Thoracic aorta (tissue), 2 donors: ENCODE results near the gene CACTIN. TPM values are rescaled to one million over a fixed set of nuclear protein-coding genes. Genes with fewer than 3 reads are reported as not detected.
"Not testable (repeated sequence)": the region's sequence is repeated elsewhere in the genome, so short reads cannot be mapped to it uniquely, and the experiment has no call there.

Experiments used
- ATAC-seq: fragments of 150-250 bp; one replicate; pipeline ENCODE4 v1.8.0; 2017; ENCODE audit warnings: low read depth; ENCODE audit not compliant: insufficient number of reproducible peaks, low FRiP score
- DNase-seq: peaks from one replicate; pipeline ENCODE4 v3.0.0-alpha.2; 2020; ENCODE audit warnings: low spot score
- H3K27ac ChIP-seq, 2 donors: fragments of 200-600 bp; sonication (generic); 1 replicate in 1 of 2; 2 replicates in 1 of 2; pipeline ENCODE4 v1.5.1; 2016; ENCODE audit warnings: mild to moderate bottlenecking in 2 of 2, moderate library complexity in 2 of 2
- H3K27me3 ChIP-seq: fragments of 200-600 bp; sonication (generic); replicated peaks from 2 replicates; pipeline ENCODE4 v1.6.0; 2016; ENCODE audit warnings: mild to moderate bottlenecking; ENCODE audit not compliant: insufficient read depth
- H3K36me3 ChIP-seq: fragments of 200-600 bp; sonication (generic); one replicate; pipeline ENCODE4 v1.5.1; 2016
- H3K4me1 ChIP-seq, 2 donors: fragments of 200-600 bp; sonication (generic); 1 replicate in 1 of 2; 2 replicates in 1 of 2; pipeline versions ENCODE4 v1.5.1 to v1.6.0; 2016; ENCODE audit warnings: low read depth in 2 of 2, mild to moderate bottlenecking in 1 of 2; ENCODE audit not compliant: control insufficient read depth in 1 of 2
- H3K4me3 ChIP-seq: fragments of 200-600 bp; sonication (generic); 2 replicates; pipeline ENCODE4 v1.5.1; 2016; ENCODE audit warnings: mild to moderate bottlenecking
- H3K9me3 ChIP-seq: fragments of 200-600 bp; sonication (generic); 2 replicates; pipeline ENCODE4 v1.5.1; 2016
- total RNA-seq, 2 donors: library from RNA; depleted of rRNA; stranded (reverse); fragments of >200 nt; gene quantifications; one replicate each; pipeline versions ENCODE4 v1.1.0 to v1.2.3, GENCODE V29; 2016
- TF ChIP-seq, protein P1 (sequence below): fragments of 200-600 bp; sonication (generic); IDR thresholded peaks from one replicate; pipeline ENCODE4 v1.5.1; 2019; ENCODE audit warnings: antibody characterized with exemption

The CACTIN gene
- total RNA-seq, 2 donors from 2014 or later = 33.4 to 38.0 TPM

DNA sequence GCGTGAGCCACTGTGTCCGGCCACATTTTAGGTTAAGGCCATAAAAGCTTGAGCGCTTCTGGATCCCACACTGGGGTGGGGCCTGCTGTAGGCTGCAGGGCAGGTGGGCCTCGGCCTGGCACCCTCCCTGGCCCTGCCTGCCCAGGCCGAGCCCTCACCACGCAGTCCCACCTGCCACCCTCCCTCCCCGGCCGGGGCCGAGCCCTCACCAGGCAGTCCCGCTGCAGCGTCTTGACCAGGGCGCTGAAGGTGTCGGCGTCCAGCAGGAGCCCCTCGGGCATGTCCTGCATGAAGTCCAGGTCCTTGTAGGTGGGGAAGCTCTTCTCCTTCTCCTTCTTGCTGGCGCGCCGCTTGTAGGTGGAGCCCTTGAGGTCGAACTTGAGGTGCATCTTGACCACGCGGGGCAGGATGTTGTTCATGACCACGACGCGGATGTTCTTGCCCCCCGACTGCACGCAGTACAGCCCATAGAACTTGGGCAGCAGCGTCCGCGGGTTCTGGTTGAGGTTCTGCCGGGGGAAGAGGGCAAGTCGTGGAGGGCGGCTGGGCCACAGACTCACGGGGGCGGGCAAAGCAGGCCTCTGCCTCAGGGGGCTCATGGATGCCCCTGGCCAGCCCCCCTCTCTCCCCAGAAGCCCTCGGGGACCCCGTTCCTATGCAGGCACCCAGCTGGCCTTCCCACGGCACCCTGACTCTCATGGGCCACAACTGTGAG is 26.6 kb upstream of the CACTIN start:
- no peak for ATAC-seq
- H3K36me3 ChIP-seq = peaks cover 59% of the 10 kb centered on the region
- no peak for DNase-seq

DNA sequence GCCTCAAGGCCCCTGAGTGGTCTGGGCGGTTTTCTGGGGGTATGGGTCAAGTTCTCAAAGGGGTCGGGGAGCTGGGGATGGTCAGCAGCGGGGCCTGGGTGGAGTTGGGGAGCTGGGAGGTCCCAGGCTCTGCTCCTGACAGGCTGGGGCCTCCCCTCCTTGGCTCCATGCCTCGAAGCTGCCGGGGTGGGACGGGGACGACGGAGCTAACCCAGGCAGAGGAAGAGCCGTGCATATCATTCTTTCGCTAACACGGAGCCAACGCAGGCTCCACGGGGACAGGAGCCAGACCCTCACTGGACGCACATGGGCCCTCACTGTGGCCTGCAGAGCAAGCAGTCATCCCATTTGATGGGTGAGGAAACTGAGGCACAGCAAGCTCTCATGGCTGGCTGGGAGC is 25.8 kb upstream of the CACTIN start:
- peaks cover 68% of the 10 kb centered on the region for H3K36me3 ChIP-seq
- H3K27ac ChIP-seq = no peak overlapping the region
- no peaks in the 10 kb centered on the region for H3K9me3 ChIP-seq
- TF ChIP-seq, protein P1, sequence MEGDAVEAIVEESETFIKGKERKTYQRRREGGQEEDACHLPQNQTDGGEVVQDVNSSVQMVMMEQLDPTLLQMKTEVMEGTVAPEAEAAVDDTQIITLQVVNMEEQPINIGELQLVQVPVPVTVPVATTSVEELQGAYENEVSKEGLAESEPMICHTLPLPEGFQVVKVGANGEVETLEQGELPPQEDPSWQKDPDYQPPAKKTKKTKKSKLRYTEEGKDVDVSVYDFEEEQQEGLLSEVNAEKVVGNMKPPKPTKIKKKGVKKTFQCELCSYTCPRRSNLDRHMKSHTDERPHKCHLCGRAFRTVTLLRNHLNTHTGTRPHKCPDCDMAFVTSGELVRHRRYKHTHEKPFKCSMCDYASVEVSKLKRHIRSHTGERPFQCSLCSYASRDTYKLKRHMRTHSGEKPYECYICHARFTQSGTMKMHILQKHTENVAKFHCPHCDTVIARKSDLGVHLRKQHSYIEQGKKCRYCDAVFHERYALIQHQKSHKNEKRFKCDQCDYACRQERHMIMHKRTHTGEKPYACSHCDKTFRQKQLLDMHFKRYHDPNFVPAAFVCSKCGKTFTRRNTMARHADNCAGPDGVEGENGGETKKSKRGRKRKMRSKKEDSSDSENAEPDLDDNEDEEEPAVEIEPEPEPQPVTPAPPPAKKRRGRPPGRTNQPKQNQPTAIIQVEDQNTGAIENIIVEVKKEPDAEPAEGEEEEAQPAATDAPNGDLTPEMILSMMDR = no peak
- H3K4me3 ChIP-seq = no peak overlapping the region
- H3K4me1 ChIP-seq = no peaks in the 10 kb centered on the region
- no peaks in the 10 kb centered on the region for H3K27me3 ChIP-seq
- no peak for ATAC-seq
- no peak for DNase-seq

More for the DNA sequence above, 26.6 kb upstream of the CACTIN start:
- Histone ChIP-seq H3K27ac (no peak overlapping the region), H3K4me1 (peaks cover 0 to 7% of the 10 kb centered on the region in 2 donors), H3K9me3 (no peaks in the 10 kb centered on the region), H3K4me3 (no peak overlapping the region), H3K27me3 (no peaks in the 10 kb centered on the region)
- TF ChIP-seq, protein P1 = no peak

DNA sequence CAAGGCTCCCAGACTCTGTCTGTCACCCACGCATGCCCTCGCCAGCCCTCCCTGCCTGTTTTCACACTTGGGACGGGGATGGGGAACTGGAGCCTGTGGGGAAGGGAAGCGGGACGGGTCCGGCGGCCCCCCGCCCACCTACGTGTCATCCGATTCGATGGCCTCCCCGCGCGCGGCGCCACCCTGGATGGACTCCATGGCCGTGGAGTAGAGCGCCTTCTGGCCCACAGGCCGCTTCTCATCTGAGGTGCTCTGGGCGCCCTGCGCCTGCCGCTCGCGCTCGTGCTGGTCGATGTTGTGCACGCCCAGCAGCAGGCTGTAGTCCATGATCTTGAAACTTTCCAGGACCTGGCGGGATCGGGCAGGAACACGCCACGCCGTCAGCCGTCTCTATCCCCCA is 25.1 kb upstream of the CACTIN start:
- Histone ChIP-seq H3K27me3 (no peaks in the 10 kb centered on the region), H3K36me3 (peaks cover 65% of the 10 kb centered on the region), H3K4me1 (no peaks in the 10 kb centered on the region), H3K9me3 (no peaks in the 10 kb centered on the region), H3K27ac (no peak overlapping the region), H3K4me3 (no peak overlapping the region)
- DNase-seq (no peak), ATAC-seq (no peak)
- TF ChIP-seq, protein P1 = no peak

DNA sequence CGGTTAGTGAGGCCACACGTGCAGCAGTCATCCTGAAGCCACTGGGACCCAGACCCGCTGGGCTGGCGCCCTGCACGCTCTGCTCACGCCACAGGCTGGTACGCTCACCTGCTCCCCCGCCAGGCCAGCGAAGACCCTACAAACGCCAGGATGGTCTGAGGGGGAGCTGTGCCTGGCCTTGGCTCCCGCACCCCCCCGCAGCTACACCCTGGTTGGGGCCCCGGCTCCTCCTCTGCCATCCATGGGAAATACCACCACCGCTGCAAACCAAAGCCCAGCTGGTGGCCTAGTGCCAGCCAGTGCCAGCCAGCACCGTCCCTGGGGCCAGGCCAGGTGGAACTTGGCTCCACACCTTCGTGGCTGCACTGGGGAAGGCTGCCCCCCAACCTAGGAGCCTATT is 23.3 kb upstream of the CACTIN start:
- Histone ChIP-seq H3K27ac (no peak overlapping the region), H3K36me3 (peaks cover 64% of the 10 kb centered on the region), H3K27me3 (no peaks in the 10 kb centered on the region), H3K9me3 (no peaks in the 10 kb centered on the region), H3K4me1 (no peaks in the 10 kb centered on the region), H3K4me3 (no peak overlapping the region)
- DNase-seq (no peak), ATAC-seq (no peak)
- TF ChIP-seq, protein P1 = no peak

DNA sequence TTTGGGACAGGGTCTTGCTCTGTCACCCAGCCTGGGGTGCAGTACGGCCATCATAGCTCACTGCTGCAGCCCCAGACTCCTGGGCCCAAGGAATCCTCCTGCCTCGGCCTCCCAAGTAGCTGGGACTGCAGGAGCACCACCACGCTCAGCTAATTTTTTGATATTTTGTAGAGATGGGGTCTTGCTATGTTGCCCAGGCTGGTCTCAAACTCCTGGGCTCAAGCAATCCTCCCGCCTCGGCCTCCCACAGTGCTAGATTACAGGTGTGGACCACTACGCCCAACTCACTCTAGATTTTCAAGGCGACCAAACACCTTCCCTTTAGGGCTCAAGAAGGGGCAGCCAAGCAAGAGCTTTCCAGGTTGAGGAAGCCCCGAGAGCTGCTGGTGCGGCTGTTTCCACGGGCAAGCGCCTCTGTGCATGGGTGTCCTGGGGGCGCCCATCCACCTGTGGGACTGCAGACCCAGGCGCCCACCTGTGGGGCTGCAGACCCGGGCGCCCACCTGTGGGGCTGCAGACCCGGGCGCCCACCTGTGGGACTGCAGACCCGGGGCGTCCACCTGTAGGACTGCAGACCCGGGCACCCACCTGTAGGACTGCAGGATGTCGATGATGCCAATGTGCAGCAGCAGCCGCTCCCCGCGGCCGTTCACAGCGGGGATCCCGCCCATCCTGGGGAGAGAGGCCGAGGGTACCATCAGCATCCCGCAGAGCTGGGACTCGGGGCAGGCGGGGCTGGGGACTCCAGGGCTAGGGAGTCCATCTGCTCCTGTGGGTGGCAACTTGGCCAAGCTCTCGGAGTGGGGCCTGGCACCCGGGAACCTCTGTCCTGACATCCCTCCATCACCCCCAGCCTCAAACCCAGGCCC is 21.7 kb upstream of the CACTIN start:
- H3K27ac ChIP-seq = no peak overlapping the region
- no peaks in the 10 kb centered on the region for H3K9me3 ChIP-seq
- H3K36me3 ChIP-seq = peaks cover 57% of the 10 kb centered on the region
- H3K4me3 ChIP-seq = no peak overlapping the region
- no peak for DNase-seq
- TF ChIP-seq, protein P1 = no peak
- H3K27me3 ChIP-seq = no peaks in the 10 kb centered on the region
- no peaks in the 10 kb centered on the region for H3K4me1 ChIP-seq
- ATAC-seq = no peak

DNA sequence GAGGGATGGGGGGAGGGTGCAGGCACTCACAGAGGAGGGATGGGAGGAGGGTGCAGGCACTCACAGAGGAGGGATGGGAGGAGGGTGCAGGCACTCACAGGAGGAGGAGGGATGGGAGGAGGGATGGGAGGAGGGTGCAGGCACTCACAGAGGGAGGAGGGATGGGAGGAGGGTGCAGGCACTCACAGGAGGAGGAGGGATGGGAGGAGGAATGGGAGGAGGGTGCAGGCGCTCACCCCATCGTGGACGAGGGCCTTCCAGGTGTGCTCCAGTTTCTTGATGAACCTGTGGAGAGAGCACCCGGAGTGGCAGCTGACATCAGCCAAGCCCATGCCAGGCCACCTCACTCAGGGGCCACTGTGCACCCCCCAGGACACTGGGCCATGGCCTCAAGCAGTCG is 20.5 kb upstream of the CACTIN start:
- H3K27ac ChIP-seq, DNase-seq, ATAC-seq, H3K9me3 ChIP-seq, H3K27me3 ChIP-seq, H3K4me1 ChIP-seq, H3K4me3 ChIP-seq: not testable (repeated sequence)
- peaks cover 51% of the 10 kb centered on the region for H3K36me3 ChIP-seq
